Activated naive CD4-positive, alpha-beta T cell treated with anti-CD3 and anti-CD28 coated beads, Interleukin-2, amount 10 ng/mL, durations not matched to agents 7 days and 5 days (primary cell): ENCODE results near the gene CTNNA3.

Experiments used
- CTCF ChIA-PET: fragments of 350-600 bp; sonication (Branson Sonifier 250); formaldehyde crosslinking; loops from one replicate; lab custom pipeline; 2021; ENCODE audit warnings: antibody characterized with exemption; lab: Charles Lee
- DNase-seq: peaks from one replicate; pipeline ENCODE4 v3.0.0-alpha.2; 2020
- H3K27ac Mint-ChIP-seq: one replicate; pipeline ENCODE4 v1.8.0; 2021; ENCODE audit warnings: mild to moderate bottlenecking, moderate library complexity, mixed read lengths
- H3K27me3 Mint-ChIP-seq: one replicate; pipeline ENCODE4 v1.8.0; 2021; ENCODE audit warnings: mild to moderate bottlenecking, mixed read lengths
- H3K36me3 Mint-ChIP-seq: one replicate; pipeline ENCODE4 v1.8.0; 2021; ENCODE audit warnings: mixed read lengths
- H3K4me1 Mint-ChIP-seq: one replicate; pipeline ENCODE4 v1.8.0; 2021; ENCODE audit warnings: mixed read lengths
- H3K4me3 Mint-ChIP-seq: one replicate; pipeline ENCODE4 v1.8.0; 2021; ENCODE audit warnings: mild to moderate bottlenecking, moderate library complexity, mixed read lengths
- H3K9me3 Mint-ChIP-seq: one replicate; pipeline ENCODE4 v1.8.0; 2021; ENCODE audit warnings: mixed read lengths

The CTNNA3 gene

DNA sequence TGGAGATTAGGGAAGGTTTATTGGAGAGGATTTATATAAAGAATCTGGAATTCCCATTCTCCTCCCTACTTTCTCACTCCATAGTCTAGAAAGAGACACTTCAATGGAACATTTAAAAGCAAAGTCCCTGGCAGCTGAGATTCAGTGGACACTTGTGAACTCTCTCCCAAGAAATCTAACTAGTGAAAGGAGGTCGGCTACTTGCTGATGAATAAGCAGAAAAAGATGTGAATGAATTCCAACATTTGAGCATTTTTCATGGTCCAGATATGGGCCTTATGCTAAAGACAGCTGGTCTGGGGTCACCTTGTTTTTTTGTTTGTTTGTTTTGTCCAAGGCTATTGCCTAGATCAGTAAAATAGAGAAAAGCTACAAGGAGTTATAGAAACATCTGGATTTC, 911.2 kb downstream of the CTNNA3 start:
- Mint-ChIP-seq H3K4me3 (no peak overlapping the region), H3K36me3 (no peaks in the 10 kb centered on the region), H3K27ac (no peak overlapping the region), H3K27me3 (no peaks in the 10 kb centered on the region), H3K4me1 (no peaks in the 10 kb centered on the region), H3K9me3 (no peaks in the 10 kb centered on the region)
- no peak for DNase-seq
- CTCF ChIA-PET, result no interaction called here

DNA sequence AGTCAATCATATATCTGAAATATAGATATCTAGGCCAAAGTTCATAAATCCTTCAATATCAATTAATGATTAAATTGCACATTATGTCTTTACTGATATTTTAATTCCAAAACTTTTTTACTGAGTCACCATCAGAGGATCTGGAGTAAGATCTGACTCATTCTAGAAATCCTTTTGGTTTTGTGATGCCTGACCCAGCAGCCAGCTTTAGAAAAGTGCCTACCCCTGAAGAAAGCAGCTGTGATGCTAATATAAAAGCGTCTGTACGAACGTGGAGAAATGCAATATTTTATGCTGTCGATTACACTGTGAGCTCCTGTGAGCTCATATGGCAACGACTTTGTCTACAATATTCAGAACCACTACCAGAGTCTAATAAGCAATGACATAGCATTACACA, 912.7 kb downstream of the CTNNA3 start:
- CTCF ChIA-PET, result no interaction called here
- Mint-ChIP-seq H3K9me3 (no peaks in the 10 kb centered on the region), H3K4me3 (no peak overlapping the region), H3K27me3 (no peaks in the 10 kb centered on the region), H3K36me3 (no peaks in the 10 kb centered on the region), H3K4me1 (no peaks in the 10 kb centered on the region), H3K27ac (no peak overlapping the region)
- DNase-seq, result no peak

DNA sequence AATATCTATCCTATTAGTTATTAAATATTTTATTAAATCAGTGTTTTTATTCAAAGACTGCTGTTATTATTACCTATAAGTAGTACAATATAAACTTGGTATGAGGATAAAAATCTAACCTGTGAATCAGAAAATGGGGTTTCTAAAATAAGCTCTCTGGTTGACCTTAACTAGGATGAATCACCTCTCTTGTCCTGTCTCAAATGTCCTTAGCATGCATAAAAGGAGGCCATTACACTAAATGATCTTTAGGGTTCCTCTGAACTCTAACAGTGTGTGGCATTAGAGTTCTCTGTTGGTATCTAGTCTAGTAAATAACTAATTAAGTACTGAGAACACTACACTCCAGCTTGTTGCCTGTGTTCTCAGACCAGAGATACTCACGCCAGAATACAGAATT, 913.2 kb downstream of the CTNNA3 start:
- no peaks in the 10 kb centered on the region for H3K36me3 Mint-ChIP-seq
- no peak overlapping the region for H3K4me3 Mint-ChIP-seq
- no peaks in the 10 kb centered on the region for H3K27me3 Mint-ChIP-seq
- no peaks in the 10 kb centered on the region for H3K4me1 Mint-ChIP-seq
- H3K9me3 Mint-ChIP-seq, result no peaks in the 10 kb centered on the region
- CTCF ChIA-PET, result no interaction called here
- DNase-seq, result no peak
- H3K27ac Mint-ChIP-seq, result no peak overlapping the region

DNA sequence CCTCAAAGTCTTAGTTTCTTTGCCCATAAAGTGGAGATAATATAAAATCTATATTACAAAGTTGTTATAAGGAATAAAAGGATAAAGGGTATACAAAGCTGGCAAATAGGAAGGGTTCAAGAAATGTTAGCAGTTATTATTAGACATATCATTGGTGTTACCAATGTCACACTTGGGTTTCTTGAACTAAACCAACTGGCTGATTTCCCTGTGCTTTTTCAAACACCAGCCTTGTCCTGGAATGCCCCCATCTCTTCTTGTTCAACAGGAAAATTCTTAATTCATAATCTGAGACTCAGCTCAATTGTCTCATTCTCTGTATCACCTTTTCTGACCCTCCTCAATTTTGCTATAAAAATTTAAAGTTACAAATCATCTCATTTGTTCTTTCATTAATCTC, 913.9 kb downstream of the CTNNA3 start:
- no peak for DNase-seq
- Mint-ChIP-seq H3K36me3 (no peaks in the 10 kb centered on the region), H3K27ac (no peak overlapping the region), H3K9me3 (no peaks in the 10 kb centered on the region), H3K4me1 (no peaks in the 10 kb centered on the region), H3K27me3 (no peaks in the 10 kb centered on the region), H3K4me3 (no peak overlapping the region)
- CTCF ChIA-PET, result no interaction called here

DNA sequence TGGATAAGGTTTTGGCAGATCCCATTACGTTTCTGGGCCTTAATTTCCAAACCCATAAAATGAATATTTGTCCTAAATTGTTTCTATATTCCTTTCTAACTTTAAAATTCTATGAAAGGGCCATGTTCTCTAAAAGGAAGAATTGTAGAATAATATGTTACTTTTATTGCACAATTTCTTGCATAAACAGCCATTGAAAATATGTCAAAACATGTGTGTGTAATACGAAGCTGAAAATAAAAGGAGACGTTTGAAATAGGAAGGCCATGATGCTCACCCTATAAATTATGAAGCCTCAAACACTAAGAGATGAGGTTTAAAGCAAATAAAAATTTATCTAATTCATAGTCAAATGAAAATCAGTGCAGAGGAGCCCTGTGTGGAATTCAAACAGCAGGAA, 915.2 kb downstream of the CTNNA3 start:
- DNase-seq, result no peak
- H3K9me3 Mint-ChIP-seq, result no peaks in the 10 kb centered on the region
- H3K36me3 Mint-ChIP-seq, result no peaks in the 10 kb centered on the region
- no peak overlapping the region for H3K4me3 Mint-ChIP-seq
- CTCF ChIA-PET, result no interaction called here
- H3K27ac Mint-ChIP-seq, result no peak overlapping the region
- no peaks in the 10 kb centered on the region for H3K27me3 Mint-ChIP-seq
- H3K4me1 Mint-ChIP-seq, result no peaks in the 10 kb centered on the region

DNA sequence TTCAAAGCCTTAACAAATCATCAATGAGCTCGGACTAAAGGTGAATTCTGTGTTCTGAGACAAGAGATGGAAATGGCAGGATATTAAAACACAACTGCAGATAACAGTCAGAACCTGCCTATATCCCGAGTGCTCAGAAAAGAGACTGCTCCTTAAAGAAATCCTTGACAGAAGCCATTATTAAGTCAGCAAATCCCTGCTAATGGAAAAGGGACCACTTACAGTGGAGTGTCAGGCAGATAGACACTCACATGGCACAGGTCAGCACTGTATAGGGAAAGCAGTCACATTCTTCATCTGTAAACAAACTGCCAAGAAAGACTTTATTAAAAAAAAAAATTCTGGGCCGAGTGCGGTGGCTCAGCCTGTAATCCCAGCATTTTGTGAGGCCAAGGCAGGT, 917.6 kb downstream of the CTNNA3 start:
- Mint-ChIP-seq H3K27me3 (no peaks in the 10 kb centered on the region), H3K36me3 (no peaks in the 10 kb centered on the region), H3K4me3 (no peak overlapping the region), H3K4me1 (no peaks in the 10 kb centered on the region), H3K27ac (no peak overlapping the region), H3K9me3 (no peaks in the 10 kb centered on the region)
- CTCF ChIA-PET, result no interaction called here
- no peak for DNase-seq

DNA sequence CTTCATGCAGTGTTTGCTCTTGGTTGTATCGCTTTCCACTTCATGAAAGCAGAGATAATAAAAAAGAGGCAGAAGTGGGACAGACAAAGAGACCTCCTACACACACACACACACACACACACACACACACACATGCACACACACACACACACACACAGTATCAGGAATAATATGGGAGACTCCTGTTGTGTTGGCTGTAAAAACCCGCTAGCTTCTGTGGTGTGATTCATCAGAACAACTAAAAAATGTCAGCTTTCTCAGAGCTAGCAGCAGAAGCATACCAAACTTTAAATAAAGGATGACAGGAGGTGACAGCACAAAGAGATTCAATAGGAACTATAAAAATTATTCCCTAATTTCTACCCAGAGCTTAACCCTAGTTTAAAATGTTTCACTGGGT, 918.3 kb downstream of the CTNNA3 start:
- Mint-ChIP-seq H3K36me3 (no peaks in the 10 kb centered on the region), H3K4me3 (no peak overlapping the region), H3K27me3 (no peaks in the 10 kb centered on the region), H3K9me3 (no peaks in the 10 kb centered on the region), H3K27ac (no peak overlapping the region), H3K4me1 (no peaks in the 10 kb centered on the region)
- CTCF ChIA-PET, result no interaction called here
- DNase-seq, result no peak

DNA sequence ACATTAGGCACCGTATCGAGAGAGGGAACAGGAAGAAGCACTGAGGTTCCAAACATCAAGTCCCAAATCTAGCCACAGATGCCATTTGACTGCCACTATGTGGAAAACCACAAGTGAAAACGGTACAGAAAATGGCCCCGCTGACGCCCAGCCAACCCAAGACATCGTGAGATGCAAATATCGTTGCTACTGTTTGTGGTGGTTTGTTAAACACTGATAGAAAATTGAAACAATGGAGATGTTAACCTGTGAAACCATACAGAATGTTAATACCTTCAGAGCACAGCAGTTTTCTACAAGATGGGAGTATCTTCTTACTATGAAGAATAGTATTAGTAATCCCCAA, 922.5 kb downstream of the CTNNA3 start:
- Mint-ChIP-seq H3K9me3 (no peaks in the 10 kb centered on the region), H3K4me3 (no peak overlapping the region), H3K36me3 (no peaks in the 10 kb centered on the region), H3K27ac (no peak overlapping the region), H3K27me3 (no peaks in the 10 kb centered on the region), H3K4me1 (no peaks in the 10 kb centered on the region)
- CTCF ChIA-PET, result no interaction called here
- no peak for DNase-seq

DNA sequence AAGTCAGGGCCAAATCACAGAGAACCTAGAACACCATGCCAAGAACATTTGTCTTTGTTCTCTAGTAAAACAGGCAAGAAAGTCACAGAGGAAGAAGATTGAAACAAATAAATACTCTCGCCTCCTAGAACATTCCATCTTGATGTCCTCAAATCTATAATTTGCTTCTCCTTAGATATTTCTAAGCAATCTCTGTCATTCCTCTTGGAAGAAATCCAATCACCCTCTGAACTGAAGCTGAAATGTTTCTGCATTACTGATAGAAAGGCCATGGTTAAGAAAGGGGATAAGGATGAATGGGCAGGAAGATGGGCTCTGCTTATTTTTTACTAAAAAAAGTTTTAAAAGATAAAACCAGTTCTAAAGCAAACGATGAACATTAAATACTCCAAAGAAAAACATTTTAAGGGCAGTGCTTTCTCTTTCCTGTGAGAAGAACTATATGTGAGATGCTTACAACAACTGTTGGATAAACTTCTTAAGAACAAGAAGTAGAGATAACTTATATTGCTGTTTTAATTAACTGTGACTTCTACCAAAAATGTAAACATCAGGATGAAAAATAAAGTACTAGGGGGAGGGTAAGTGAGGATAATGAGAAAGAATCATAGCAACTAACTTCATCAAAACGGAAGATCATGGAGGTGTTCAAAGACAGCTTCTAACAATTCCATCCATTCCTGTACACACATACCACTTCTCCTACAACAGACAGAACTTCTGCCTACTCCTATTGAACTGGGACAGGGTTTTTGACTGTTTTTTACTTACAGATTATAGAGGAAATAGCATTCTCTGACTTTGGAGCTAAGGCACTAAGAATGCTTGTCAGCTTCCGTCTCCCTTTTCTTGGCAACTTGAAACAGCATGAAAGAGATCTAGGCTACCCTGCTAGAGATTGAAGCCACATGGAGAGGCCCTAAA, 923.2 kb downstream of the CTNNA3 start:
- no peak for DNase-seq
- Mint-ChIP-seq H3K27me3 (no peaks in the 10 kb centered on the region), H3K4me1 (no peaks in the 10 kb centered on the region), H3K9me3 (no peaks in the 10 kb centered on the region), H3K36me3 (no peaks in the 10 kb centered on the region), H3K27ac (no peak overlapping the region), H3K4me3 (no peak overlapping the region)
- CTCF ChIA-PET, result no interaction called here

DNA sequence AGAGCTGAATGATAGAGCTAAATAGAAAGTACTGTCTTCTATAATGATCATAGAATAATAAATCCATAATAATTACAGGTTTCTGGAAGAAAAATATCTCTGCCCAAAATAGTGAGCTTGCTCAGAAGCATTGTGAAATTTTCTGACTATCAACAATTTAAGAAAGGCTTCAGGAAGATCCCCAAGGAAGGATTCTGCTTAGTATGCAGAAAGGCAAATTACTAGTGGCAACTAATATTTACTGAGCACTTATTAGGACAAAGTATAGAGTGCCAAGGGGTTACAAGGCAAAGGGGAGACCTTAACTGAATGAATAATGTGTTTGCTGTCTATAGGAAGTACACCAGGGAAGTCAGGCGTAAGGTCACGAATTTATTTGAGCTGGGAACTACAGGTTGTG, 928.3 kb downstream of the CTNNA3 start:
- Mint-ChIP-seq H3K9me3 (peaks cover 2% of the 10 kb centered on the region), H3K27ac (no peak overlapping the region), H3K4me3 (no peak overlapping the region), H3K36me3 (no peaks in the 10 kb centered on the region), H3K27me3 (no peaks in the 10 kb centered on the region), H3K4me1 (no peaks in the 10 kb centered on the region)
- no peak for DNase-seq
- CTCF ChIA-PET, result no interaction called here

DNA sequence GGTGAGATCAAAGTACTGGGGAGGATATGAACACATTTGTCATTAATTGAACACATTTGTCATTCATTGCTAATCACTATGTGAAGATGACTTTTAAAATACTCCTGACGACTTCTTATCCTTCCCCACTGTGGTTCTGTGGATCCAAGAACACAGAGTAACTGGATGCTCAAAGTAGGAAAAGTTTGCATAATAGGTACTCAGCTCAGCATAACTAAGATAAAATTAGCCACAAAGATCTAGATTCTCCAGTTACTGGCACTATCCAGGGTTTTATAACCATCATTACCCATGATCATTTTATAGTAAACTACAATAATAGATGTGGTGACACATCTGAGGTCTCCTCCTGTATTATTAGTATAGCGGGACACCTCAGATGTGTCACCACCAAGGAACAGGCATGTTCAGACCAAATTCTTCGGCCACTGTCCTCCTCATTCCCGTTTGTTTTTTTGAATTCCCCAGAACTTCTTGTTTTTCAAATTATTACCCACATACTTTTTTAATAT, 933.7 kb downstream of the CTNNA3 start:
- H3K9me3 Mint-ChIP-seq, result peaks cover 2% of the 10 kb centered on the region
- H3K4me1 Mint-ChIP-seq, result no peaks in the 10 kb centered on the region
- no peaks in the 10 kb centered on the region for H3K36me3 Mint-ChIP-seq
- H3K27me3 Mint-ChIP-seq, result no peaks in the 10 kb centered on the region
- CTCF ChIA-PET, result no interaction called here
- H3K27ac Mint-ChIP-seq, result no peak overlapping the region
- DNase-seq, result no peak
- no peak overlapping the region for H3K4me3 Mint-ChIP-seq

DNA sequence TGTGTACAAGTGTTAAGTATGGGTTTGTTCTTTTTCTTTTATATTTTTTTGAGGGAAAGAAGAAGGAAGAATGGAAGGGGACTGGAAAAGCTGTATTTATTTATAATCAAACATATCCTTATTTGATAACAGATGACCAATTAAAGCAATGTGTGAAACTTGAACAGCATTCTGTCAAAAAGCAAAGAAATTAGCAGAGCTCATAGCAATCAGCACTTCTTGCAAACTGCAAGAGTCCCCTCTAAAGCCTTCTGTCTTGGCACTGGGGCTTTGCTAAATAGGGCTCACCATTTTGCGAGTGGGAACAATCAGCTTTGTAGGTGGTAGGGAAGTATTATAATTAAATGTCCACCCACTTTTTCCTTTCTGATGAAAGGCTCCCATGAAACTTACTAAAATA, 935.1 kb downstream of the CTNNA3 start:
- no peaks in the 10 kb centered on the region for H3K36me3 Mint-ChIP-seq
- CTCF ChIA-PET, result no interaction called here
- H3K4me1 Mint-ChIP-seq, result no peaks in the 10 kb centered on the region
- H3K27me3 Mint-ChIP-seq, result no peaks in the 10 kb centered on the region
- no peak overlapping the region for H3K27ac Mint-ChIP-seq
- H3K9me3 Mint-ChIP-seq, result peaks cover 2% of the 10 kb centered on the region
- H3K4me3 Mint-ChIP-seq, result no peak overlapping the region
- no peak for DNase-seq

DNA sequence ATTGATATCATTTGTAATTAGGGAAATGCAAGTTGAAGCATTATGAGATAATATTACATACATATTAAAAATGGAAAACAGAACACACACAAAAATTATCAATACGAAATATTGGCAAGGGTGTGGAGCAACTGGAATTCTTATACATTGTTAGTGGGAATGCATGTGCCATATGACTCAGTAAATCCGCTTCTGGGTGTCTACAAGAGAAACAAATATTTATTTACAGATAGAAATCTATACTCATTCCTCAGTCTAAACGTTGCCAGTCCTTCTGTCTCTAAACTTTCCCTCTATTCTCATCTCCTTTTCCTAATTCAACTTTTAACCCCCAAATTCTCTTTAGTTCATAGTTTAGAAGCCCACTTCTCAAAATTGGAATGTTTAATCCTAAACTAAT, 940.5 kb downstream of the CTNNA3 start:
- H3K9me3 Mint-ChIP-seq, result no peaks in the 10 kb centered on the region
- no peak overlapping the region for H3K4me3 Mint-ChIP-seq
- H3K4me1 Mint-ChIP-seq, result no peaks in the 10 kb centered on the region
- no peaks in the 10 kb centered on the region for H3K27me3 Mint-ChIP-seq
- no peak overlapping the region for H3K27ac Mint-ChIP-seq
- CTCF ChIA-PET, result no interaction called here
- H3K36me3 Mint-ChIP-seq, result no peaks in the 10 kb centered on the region
- DNase-seq, result no peak

DNA sequence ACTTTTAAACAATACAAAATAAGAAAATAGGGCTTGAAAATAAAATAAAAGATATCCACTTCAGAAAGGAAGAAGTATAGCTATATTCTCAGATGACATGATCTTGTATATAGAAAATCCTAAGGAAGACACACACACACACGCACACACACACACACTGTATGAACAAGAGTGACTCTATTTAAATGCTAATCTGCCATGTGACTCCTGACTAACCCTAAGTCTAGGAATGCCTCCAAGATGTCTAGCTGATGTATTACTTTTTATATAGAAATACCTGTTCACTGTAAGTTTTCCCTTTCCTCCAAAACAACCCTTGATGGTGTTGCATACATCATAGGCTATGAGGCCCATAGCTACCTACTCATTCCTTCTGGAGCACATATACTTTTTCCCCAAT, 943.3 kb downstream of the CTNNA3 start:
- Mint-ChIP-seq H3K27me3 (no peaks in the 10 kb centered on the region), H3K4me1 (no peaks in the 10 kb centered on the region), H3K27ac (no peak overlapping the region), H3K4me3 (no peak overlapping the region), H3K36me3 (no peaks in the 10 kb centered on the region), H3K9me3 (no peaks in the 10 kb centered on the region)
- CTCF ChIA-PET, result no interaction called here
- no peak for DNase-seq

DNA sequence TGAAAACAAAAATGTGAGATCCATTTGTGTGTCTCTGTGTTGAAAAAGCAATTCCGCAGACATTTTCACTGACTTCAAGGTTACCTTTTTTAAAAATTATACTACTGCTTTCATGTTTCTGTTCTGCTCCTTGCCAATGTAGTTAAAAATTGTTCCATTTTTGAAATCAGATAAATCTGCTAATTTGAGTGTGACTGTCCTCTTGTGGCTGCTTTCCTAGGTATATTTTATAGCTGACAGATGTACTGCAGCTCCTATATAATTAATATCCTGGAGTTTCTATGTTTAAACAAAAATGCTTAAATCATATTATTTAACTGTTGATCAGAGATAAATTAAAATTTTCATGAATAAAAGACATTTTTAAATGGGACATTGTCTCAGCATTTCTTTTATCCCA, 947.8 kb downstream of the CTNNA3 start:
- Mint-ChIP-seq H3K27ac (no peak overlapping the region), H3K9me3 (no peaks in the 10 kb centered on the region), H3K4me1 (no peaks in the 10 kb centered on the region), H3K4me3 (no peak overlapping the region), H3K27me3 (no peaks in the 10 kb centered on the region), H3K36me3 (no peaks in the 10 kb centered on the region)
- CTCF ChIA-PET, result no interaction called here
- no peak for DNase-seq
